ENCODE measurements around the gene XDH.

XDH gene

DNA sequence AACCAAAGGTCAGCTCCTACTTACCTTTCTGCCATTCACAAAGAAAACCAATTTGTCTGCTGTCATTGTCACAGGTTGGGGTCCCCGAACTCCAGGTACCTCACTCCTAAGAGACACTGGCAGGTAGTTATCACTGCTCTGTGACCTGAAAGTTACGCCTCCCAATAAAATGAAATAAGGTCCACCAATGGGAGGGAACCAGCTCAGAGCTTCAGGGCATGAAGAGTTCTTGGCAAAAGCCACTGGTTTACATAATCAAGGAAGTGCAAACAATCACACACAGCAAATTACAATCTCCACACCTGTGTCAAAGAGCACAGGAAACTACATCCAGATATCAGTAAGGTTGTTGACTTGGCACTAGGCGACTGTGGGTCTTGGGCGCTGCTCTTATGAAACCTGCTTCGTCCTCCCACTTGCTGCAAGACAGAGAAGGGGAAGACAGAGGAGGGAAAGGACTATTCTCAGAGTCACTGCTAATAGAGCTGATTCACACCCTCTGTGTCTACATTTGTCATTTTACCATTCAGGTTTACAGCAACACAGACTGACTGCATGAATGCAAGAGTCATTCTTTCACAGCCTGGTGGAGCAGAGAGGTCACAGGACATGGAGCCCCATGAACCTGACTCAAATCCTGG lies at the start of gene XDH:
TSS of gene XDH (minus strand) at position 142 of the 641 bp plus-strand sequence. CDS start at position 66, 76 bp downstream.
- DNase-seq, result no peak

DNA sequence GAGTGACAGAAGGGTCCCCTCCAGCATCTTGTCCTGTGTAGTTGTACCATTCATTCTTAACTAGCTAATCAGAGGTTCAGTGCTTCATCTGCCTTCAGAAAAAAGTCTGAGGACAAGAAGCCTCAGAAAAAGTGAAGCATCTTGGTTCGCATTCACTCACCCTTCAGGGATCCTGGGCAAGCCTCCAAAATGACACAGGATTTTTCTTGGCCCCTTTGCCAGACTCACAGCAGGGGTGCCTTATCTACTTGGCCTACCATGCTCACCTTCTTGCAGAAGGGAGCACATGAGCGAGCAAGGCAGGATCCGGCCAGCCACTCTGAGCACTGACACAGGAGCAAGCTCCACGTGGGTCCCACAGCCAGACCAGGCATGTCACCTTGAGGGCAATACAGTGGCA lies 43.1 kb upstream of the XDH start:
- DNase-seq, result no peak

DNA sequence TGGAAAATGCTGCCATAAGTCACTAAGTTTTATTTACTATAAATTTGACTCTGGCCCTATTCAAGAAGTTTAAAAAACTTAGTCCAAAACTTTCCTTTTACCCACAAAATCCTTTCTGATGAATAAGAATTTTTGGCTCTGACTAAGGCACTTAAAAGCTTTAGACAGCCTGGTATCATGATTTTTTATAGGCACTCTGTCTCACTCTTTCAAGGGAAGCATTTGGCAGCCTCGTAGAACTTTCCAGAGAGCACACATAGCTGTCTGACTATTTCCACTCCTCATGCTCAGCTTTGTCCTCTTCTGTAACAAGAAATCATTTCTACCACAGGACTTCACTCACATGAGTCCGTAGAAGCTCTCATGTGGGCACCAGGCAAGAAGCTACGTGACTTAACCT lies 32.3 kb upstream of the XDH start:
- no peak for DNase-seq

DNA sequence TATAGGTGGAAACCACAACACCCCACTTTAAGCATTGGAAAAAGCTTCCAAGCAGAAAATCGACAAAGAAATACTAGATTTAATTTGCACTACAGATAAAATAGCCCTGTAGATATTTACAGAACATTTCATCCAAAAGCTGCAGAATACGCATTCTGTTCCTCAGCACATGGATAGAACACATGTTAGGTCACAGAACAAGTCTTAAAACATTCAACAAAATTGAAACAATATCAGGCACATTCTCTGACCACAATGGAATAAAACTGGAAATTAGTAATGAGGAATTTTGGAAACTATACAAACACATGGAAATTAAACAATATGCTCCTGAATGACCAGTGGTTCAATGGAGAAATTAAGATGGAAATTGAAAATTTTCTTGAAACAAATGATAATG lies 27.8 kb upstream of the XDH start:
- DNase-seq, result no peak

DNA sequence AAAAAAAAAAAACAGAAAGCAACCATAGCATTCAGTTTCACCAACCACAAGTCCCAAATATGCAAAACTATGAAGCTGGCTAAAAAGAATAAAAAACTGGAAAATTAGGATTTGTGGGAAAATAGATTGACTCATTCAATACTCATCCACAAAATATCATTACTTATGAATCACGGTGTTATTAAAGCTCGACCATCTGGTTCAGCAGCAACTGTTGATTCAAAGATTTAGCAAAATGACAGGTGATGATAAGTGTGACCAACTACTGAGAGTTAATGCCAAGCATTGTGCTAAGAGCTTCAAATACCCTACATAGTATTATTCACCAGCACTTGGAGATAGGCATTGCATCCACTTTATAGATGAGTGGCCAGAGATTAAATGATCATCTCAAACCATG lies 26.2 kb upstream of the XDH start:
- no peak for DNase-seq

DNA sequence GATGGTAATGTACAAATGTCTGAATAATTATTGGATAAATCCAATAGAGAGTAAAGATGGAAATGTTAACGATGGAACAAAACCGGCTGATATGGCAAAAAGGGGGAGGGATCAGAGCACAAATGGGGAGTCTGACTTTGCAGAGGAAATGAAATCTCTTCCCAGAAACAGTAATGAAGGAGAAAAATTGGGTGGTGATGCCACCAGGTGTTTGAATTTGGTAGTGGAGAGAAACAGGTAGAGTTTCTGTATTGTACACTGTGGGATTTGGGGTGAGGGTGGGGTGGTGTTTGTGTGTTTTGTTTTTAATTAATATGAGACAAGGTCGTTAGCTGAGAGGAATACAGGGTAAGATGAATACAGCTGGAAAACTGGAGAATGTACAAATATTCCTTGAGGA lies 20.4 kb upstream of the XDH start:
- DNase-seq, result no peak

DNA sequence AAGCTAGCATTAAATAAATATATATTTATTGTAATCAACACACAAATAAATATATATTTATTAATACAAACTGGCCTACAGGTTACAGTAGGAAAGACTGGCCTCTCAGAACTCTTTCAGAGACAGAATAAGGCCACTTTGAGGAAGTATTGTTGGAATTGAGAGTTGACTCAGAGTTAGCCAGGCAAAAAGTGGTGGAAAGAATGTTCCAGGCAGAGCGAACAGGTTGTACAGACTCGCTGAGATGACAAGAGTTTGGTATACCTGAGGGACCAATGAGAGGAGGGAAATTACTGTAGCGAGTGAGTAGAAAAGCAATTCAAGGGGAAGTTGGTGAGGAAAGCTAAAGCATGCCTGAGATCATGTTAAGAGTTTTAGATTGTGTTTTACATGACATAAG lies 19.0 kb upstream of the XDH start:
- DNase-seq, result no peak

DNA sequence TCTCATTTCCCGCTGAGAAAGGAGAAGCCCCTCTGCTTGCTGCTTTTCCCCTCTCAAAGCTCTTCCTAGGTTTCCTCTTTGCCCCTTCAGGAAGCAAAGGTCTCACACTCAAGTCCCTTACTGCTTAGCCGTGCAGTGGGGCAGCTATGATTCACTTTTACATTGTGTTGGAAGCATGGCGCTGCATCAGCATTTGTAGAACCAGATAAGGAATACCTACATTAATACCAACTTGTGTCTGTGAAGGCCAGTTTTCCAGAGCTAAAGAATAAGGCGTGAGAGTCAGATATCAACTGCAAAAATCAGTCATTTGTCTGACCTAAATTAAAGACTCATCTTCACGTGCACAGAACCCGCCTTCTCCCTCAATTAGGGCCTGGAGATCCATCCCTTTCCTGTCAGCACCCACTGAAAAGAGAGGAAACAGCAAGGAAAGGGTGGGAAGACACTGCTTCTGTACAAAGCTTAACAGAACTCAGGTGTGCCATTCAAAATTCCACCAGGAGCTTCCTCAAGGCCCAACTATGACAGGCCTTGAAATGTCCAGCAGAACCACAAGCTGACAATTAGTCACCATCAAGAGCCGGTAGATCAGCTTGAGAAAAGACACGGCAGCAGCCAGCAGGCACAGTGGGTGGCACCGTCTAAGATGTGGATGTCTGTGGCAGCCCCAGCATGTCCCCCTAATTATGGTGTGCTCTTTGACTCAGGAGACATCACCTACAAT lies 16.1 kb upstream of the XDH start:
- no peak for DNase-seq

DNA sequence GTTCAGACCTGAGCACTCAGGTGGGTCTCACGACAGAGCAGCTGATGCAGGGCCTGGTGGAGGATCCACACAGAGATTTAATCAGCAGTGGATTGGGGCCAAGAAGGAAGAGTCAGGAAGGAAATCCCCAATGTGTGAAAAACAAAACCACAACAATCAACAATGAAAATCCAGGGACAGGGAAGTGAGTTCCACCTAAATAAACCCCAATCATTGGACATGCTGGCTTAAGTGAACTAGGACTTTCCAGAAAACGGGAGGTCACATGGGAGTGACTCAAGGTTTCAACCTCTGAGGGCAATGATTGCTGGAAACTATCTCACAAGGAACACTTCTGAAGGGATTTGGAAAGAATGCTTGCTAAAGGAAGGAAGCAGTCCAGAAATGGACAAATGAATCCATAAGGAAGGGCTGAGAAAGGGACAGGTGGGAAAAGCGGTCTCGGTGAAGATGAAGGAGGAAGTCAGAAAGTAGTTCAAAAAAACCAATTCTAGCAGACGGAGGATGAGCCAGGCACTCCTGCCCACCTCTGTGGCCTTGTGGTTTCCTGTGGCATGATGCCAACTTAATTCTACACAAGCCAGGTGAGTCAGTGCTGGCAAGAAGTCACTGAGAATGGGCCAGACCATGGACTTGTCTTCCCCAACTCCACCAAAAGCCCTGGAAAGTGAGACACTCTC lies 15.4 kb upstream of the XDH start:
- DNase-seq, result no peak

DNA sequence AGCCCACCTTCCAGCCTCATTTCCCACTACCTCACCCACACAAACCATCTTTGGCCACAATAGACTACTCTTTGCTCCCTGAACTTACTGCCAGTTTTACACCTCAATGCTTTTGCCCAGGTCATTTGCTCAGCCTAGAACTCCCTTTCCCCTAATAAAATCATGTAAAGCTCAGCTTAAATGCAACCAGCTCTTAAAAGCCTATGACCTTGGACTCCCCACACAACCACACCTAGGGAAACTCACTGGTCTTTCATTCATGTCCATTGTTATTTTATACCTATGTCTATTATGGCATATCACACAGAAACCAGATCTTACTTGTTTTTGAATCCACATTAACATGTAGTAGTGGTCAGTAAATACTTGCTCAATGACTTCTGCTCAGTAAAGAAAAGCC lies 14.5 kb upstream of the XDH start:
- no peak for DNase-seq

DNA sequence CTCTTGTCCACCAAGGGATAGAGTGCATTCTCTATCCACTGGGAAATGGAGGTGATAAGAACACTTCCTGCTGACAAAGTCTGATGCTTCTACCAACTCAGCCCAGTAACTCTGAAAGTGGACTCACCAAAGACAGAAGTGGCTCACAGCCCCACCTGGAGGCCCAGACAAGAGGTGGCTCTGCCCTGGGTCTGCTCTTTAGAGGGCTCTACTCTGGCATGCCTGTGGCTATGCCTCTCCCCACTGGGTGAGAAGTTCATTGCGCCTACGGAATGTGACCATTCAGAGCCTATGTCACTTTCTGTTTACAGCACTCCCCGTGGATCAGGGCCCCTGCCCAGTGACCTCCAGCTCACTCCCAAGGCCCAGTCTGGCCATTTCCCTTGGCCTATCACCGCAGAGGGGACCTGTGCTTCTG lies 13.5 kb upstream of the XDH start:
- DNase-seq, result no peak

DNA sequence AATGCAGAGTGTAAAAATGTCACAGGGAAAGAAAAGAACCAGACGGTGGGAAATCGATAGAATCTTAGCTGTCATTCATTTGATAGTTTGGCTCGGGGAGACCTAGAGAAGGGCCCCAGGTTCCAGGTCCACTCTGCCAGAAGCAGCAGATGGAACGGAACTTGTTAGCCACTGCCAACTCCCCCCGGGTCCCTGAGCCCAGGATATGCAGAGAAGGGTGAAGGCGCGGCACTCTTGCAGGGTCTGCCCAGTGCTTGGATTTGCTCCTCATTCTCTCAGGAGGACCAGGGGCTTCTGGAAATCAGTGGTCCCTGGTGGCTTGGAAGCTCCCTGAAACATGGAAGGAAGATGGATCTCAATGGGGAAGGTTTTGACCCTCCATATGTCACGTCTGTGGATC lies 11.6 kb upstream of the XDH start:
- no peak for DNase-seq

DNA sequence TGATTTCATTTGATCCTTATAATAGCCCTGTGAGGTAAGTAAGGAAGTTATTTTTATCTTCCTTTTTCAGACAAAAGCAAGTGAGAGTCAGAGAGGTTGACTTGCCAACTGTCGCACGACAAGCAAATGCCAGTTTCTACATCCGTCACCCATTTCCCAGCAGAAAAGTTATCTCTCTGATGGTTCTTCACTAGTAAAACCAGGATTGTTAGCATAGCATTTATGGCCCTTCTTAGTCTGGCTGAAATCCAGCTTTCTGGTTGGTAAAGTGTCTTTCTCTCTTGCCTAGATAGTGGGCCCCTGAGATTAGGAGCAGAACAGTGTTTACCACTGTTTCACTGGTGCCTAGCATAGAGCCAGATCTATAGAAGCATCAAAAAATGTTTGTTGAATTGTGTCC lies 7.1 kb upstream of the XDH start:
- no peak for DNase-seq

DNA sequence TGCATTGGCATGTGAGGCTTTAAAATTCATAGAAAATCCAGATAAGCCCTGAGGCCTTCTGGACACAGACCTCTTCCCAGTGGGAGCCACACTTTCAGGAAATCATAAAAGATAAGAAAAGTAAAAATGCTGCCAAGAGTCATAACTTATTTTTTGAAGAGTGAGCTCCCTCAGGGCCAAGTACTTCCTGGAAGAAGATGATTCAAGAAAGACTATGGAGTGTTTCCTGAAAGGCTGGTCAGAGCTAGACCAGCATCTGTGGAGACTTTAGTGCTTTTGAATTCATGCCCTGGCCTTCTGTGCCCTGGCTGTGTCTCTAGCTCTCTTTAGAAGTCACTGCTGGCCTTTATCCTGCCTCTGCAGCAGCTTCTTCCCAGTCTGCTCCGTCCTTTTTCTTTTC lies 6.4 kb upstream of the XDH start:
- DNase-seq, result no peak

DNA sequence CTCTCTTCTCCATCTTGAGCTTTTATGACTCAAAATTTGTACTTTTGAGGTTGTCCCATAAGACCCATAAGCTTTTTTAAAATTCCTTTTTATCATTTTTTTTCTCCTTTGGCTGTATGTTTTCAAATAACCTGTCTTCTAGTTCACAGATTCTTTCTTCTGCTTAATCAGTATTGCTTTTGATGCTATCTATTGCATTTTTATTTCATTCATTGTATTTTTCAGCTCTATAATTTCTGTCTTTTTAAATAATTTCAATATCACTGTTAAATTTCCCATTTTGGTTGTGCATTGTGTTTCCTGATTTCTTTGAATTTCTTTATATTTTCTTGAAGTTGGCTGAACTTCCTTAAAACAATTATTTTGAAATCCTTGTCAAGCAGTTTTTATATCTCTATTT lies 4.8 kb upstream of the XDH start:
- no peak for DNase-seq

DNA sequence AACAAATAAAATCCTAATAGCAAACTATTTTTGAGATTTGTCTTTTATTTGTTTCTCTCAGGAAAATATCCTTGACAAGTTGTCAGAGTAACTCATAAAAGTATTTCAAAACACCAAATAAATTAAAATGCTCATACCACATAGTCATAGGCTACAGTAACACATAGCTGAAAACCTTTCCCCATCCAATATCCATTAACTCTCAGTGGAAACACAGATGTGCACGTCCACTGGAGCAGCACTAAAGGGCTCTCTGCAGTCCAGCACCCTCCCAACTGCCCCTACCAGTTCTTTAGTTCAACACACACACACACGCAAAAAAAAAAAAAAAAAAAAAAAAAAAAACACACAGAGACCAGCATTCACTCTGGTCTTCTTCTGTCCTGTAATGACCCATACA lies 879 bp upstream of the XDH start:
- no peak for DNase-seq

DNA sequence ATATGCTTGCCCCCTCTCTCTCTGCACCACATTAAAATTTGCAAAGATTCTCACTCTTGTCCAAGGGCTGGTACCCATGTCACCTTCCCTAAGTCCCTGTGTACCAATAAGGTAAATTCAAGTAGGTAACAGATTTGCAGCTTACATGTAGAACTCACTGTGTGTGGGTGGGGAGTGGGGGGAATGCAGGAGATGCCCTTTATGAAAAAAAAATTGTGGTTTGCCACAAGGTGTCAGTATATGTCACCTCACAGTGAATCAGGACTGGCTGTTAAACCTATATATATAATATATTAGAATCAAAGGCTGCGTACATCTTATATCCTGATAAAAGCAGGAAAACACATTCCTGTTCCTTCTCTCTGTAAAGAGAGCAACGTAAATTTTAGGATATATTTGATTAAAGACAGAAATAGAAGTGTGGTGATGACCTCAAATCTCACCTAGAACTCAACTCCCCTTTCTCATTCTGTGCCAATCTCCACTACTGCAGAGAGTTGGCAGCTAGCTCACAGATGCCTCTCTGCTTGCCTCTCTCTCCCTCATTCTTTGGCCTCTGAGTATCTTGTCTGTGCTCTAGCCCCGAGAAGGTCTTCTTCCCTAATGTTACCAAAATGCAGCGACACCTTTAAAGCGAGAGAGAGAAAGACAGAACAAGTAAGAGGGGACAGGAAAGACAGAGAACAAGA lies 536 bp downstream of the XDH start:
- peak; percentile 3 for DNase-seq

DNA sequence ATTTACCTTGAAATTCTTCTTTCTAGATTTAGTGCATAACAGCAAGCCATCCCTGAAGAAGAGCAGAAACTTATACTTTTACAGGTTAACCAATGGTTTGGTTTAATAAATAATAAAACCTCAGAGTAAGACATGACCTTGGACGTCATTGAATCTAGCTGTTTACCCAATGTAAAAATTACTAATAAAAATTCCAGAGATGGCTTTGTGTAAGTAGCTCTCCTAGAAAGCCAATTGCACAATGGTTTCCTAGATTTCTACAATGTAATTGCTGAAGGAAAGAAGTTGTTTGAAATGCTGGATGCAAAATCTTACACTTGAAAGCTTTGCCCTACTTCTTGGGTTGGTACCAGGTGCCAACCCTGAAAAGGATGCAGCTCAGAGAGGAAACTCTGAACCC lies 1.5 kb downstream of the XDH start:
- no peak for DNase-seq

DNA sequence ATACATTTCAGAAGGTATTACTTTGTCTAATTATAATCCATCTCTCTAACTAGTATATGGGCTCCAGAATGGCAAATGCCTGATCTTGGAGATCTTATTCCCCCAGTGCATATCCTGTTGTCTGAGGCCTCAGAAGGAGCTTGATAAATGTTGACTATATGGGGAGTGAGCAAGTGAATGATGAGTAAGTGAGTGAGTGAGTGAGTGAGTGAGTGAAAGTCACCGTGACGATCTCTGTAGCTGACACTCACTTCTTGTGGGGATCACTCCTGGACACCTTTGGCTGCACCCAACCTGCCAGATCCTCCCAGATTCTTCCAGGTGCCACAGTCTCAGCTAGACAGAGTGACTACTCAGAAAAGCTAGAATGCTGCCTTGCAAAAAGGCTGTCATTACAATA lies 2.8 kb downstream of the XDH start:
- DNase-seq, result no peak

DNA sequence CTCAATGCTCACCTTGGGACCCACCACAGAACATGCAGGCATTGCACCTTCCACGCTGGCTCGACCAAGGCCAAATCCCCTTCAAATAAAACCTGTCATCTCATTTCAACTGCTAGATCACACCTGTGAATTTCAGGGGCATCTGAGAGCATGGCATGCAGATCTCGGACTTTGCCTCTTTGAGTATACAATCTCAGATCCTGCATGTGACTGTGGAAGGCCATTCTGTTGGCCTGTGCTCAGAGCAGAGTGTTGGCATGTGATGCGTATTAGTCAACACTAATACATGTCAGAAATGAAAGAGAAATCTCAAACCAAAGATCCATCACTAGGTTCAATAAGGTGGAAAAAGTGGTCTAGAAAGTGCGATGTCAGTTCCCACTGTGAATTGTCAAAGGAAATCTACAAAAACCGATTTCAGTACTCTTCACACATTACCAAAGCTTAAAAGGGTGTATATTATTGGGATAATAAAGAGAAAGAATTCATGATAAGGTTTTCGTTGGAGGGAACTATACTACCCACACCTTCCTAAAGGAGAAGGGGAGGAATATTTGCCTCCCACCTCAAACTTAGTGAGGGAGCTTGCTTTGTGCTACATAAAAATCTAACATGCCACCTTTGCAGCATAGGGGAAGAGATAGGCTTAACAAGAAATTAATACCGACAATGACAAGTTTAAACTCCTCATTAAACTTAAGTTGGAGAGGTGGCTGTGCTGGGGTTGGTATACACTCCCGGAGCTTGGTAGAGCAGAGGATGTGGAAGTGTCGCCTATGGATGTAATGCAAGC lies 7.8 kb downstream of the XDH start:
- DNase-seq, result no peak

DNA sequence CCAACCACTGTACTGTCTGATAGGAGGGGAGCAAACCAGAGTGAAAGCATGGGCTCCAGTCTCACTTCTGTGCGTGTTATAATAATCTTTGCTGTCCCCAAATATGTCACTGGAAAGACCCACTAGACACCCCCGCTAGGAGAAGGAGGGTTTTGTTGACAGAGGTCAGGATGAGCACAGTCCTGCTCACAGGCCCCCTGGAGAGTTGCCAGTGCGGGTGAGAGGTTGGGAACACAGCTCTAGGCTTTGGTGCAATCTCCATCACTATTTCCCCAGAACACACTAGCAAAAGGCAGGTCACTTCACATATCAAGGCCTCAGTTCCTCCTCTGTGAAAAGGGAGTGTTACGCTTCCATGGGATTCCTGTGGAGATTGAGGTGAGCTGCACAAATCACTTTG lies 9.7 kb downstream of the XDH start:
- DNase-seq, result no peak

DNA sequence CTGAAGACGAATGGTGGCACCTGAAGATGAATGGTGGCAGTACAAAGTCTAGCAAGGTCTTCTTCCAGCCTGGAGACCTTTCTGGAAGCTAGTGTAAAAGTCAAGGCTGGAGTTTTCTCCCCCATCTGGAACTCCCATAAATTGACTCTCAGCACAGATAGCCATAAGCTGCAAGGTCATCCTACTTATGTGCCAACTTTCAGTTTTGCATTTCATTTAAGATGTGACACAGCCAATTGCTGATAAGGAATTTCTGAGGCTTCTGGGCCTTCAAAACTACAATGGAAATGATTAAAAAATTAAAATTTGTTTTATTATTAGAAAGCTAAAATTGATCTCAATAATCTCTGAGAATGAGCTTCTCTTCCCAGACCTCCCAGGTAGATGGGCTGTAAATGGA lies 10.2 kb downstream of the XDH start:
- DNase-seq, result no peak

DNA sequence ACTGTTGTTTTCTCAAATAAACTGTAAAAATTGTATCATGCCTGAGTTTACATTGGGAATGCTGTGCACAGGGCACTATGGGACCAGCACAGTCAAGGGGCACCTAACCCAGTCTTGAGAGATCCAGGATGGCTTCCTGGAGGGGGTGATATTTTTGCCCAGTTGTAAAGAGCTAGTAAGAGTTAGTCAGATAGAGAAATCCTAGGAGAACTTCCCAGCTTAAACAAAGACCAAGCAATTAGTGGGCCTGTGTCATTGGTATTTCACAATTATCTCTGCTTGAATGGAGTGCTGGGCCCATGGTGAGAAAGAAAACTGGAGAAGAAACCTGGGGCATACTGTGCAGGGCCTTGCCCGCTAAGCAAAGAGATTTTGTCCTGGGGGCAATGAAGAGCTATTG lies 12.2 kb downstream of the XDH start:
- DNase-seq, result no peak

Measured in NCI-H1694 (cell line).